ENCODE data around the gene SLC25A19.
A peak's percentile ranks its signal among the peaks of the same experiment; 100 is the strongest.

The SLC25A19 gene

DNA sequence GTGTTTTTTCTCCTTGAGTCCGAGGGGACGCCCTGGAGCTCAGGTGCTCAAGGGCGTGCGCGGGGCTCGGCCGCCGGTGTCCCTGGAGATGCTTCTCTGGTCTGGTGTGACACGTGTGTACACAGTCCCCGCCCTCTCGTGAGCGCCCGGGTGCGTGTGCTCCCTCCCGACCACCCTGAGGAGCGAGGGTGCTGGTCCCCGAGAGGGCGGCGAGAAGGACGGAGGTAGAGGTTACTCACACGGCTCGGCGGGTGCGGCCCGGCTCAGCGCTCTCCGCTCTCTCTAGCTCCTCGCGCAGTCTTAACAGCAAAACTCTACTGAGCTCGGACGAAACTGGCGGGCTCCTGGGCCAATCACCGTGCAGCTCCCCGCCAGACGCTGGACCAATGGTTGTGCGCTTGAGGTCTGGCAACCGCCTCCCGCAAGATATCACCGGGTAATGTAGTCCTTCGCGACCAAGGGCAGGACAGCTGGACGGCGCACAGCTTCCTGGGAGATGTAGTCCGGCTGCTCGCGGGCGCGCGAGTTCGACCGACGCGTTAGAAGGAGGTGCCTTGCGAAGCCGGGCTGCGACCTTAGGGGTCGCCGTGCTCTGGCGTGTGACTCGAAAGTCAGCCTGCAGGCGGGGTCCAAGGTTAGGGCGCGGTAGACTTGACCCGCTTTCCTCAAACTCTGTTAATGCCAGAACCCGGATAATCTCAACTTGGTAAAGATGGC lies at the start of gene SLC25A19:
TSS of gene SLC25A19 (minus strand) at position 319 of the 717 bp plus-strand sequence. CDS start 2,669 bp downstream, outside the sequence.
- DNase-seq = peak; percentile 93

DNA sequence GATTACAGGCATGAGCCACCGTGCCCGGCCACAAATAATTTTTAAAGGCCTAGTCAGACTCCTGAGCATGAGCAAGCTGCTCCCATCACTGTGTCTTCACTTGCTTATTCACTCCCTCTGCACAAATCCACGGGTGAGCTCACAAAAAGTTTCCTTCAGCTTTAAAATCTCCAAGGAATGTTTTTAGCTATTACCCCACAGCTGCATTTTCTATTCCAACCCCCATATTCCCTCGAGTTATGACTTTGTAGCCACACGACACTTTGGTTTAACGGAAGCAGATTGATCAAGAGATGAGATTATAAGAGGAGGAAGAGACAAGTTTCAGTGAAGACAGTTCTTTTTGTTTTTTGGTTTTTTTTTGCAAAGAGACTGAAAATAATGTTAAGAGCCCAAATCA lies 49.1 kb upstream of the SLC25A19 start:
- DNase-seq = no peak

DNA sequence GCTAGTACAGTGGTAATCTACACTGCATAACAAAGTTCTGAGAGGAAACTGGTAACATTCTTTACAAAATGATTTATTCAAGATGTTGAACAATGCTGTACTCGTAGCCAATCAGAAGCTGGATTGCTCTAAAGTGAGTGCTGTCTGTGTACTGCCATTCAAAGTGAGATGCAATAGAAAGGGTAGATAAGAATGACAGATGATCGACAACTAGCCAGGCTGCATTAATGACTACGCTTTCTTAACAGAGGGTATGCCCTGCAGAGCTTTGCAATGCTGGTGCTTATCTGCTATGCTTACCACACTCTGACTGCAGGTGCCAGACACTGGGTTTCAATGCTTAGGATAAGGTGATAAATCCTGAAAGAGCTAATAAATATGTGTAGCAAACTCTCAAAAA lies 46.1 kb upstream of the SLC25A19 start:
- no peak for DNase-seq

DNA sequence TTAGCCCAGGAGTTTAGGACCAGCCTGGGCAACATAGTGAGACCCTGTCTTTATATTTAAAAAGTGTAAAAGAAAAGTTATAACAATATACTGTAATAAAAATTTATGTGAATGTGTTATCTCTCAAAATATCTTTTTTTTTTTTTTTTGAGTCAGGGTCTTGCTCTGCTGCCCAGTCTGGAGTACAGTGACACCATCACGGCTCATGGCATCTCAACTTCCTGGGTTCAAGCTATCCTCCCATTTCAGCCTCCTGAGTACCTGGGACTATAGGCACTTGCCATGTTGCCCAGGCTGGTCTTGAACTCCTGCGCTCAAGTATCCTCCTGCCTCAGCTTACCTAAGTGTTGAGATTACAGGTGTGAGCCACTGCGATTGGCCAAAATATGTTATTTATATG lies 45.5 kb upstream of the SLC25A19 start:
- DNase-seq = no peak

DNA sequence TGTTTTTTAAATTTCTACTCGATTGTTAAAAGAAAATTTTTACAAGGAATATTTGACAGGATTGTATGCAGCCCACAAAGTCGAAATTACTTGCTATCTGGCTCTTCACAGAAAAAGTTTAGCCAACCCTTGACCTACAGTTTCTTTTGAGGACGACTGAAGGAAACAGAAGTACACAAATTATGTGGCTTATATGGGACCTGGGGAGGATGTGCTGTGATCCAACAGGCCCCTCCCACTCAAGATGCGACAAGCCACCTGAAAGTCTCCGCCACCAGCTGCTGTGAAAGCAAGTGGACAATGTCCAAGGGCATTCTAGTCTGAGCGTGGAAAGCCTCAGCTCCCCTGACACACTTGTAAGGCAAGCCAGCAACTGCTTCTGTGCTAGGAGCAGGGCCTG lies 42.4 kb upstream of the SLC25A19 start:
- DNase-seq = no peak

DNA sequence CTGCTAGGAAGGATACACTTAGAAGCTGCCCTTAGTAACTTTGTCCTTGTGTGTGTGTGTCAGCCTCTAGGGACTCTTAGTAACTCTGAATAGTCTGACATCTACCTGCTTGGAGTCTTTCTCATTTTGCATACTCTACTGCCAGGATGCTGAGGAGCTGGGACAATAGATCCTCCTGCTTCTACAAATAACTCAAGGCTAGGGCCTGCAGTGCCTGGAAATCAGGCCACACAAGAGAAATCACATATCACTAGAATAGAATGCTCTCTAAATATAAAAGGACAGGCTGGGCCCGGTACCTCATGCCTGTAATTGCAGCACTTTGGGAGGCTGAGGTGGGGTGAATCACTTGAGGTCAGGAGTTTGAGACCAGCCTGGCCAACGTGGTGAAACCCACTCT lies 38.5 kb upstream of the SLC25A19 start:
- DNase-seq = no peak

DNA sequence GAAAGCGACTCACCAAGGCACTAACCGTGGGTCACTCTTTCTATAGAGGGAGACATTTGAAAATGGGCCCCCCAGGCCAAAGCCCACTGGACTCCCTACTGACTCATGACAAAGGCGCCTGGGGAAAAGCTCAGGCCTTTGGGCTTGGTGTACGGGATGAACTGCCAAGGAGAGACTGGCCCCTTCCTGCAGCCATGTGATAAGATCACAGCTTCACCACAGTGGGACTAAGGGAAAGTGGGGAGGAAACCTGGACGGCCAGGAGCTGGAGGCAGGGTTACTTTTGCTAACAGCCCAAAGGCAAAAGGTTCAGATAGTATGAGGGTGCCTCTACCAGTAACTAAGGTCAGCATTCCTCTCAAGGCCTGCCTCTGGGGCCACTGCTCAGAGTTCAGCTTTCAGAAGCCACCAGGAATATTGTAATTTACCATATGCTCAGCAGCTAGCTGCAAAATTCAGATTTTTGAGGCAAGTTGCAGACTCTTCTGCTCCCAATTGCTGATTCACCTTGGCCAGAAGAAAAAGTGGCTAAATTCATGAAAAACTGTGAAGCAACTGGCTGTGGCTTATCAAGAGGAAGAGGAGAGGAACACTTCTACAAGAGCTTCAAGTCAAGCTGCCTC lies 37.1 kb upstream of the SLC25A19 start:
- no peak for DNase-seq

DNA sequence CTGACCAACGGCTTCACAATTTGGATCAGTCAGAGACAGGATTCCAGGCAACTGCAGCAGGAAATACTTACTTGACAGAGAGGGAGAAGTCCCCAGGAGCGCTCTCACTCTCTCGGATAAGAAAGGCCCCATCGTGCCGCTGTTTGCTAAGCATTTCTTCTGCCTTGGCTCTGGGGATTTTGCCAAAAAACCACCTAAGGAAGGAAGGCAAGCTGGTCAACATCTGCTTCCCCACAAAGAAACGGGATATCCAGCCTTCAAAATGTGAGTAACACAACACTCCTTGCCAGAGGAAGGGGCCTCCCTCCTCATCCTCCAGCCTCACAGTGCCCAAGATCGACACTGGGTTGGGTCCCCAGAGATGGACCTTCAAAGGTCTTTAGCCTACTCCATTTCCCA lies 36.6 kb upstream of the SLC25A19 start:
- no peak for DNase-seq

DNA sequence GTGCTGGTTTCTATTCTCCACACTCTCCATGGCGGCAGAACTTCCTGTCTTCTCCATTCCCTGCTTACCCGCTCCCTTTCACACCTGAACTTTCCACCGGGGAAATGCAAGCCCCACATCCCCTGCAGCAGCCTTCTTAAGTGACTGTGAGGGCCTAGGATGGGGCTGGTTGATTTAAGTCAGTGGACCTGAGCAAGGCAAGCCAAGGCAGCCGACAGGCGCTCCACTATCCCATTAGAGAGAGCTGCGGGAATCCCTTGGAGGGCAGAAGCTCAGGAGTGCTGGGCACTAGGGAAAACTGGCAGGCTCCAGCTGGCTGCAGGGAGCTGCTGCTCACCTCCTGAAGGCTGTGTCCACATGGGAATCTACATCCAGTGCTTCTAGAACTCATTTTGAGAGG lies 36.1 kb upstream of the SLC25A19 start:
- DNase-seq = no peak

DNA sequence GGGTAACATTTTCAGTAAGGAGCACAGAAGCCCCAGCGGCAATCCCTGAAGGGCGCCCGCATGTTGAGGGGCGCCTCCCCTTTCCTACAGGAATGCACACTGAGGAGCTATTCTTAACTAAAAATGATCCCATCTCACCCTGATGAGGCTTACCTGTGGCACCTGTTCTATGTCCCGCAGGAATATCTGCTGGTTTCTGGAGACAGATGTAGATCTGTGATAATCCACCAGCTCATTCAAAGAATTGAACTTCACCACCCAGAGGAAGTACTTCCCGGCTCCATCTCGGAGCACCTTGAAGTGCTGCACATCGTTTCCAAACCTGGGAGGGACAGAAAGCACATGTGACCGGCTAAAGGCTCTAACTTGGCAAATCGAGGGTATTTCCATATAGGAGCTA lies 32.3 kb upstream of the SLC25A19 start:
- no peak for DNase-seq

DNA sequence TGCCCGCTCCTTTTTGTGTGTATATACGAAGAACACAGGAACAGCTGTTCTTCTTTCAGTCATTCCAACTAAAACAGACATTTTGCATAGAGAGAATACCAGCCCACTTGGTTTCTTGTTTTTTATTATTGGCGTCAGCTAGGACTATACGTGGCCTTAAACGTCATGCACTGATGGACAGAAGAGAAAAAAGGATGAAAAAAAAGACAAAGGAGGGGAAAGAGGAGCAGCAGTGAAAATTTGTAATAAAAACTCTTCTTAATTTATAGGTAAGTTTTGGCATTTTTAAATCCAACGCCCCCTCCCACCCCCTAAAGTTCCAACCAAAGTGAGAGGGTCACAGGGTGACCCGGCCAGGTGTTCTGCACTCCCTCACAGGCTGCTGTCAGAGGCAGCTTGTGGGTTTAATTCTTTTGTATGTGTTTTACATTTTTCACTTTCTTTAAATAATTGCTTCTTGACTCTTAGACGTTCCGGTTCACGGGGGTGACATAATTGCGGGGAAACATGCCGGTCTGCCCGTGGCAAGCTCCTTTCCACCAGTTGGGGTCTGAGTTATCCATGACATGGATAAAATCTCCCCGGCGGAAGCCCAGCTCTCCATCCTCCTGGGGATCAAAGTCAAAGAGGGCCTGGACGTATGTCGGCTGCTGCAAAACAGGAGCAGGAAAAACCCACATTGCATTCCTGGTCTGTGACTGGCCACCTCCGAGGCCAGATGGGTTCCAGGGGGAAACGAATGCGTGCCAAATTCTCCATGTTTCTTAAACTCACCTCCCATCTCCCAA lies 30.9 kb upstream of the SLC25A19 start:
- DNase-seq = no peak

DNA sequence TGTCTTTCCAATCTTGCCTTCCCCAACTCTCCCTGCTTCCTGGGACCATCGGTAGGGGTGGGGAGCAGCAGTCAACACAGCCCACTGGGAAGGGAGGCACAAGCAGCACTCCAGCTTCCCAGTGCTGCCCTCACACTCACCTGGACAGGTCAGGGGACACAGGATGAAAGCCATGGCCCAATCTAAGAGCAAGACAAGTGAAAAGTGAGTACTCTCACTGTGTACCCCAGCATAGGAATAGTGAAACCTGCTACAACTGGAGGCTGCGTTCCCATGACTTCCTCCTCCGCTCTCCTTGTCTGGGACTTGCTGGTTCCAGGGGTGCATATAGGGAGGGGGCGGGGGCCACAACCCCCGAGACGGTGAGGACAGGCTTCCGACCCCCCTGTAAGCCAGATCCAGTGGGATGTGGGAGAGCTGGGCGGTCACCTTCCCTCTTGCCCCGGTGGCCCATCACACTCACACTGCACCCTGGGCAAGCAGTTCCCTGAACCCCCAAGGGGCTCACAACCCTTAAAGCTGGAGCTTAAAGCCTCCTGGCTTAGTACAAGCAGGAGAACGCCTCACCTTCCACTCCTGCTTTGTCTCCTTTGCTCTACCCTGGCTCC lies 29.5 kb upstream of the SLC25A19 start:
- DNase-seq = no peak

DNA sequence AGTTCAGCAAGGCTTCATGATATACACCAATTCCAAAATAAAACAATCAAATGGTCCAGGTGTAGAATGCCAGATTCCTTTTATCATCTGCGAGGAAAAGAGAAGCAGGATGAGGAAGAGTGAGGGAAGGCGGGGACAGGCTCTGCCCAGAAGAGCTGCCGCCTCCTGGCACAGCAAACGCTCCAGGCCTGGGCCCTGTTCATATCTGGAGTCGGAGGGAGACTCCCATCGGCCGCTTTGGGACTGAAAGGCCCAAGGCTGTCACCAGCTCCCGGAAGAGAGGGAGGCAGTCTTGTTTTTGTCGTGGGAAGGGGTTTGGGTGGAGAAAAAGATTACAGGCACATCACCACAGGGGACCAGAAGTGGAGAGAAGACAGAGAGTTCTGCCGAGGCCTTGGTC lies 29.0 kb upstream of the SLC25A19 start:
- no peak for DNase-seq

DNA sequence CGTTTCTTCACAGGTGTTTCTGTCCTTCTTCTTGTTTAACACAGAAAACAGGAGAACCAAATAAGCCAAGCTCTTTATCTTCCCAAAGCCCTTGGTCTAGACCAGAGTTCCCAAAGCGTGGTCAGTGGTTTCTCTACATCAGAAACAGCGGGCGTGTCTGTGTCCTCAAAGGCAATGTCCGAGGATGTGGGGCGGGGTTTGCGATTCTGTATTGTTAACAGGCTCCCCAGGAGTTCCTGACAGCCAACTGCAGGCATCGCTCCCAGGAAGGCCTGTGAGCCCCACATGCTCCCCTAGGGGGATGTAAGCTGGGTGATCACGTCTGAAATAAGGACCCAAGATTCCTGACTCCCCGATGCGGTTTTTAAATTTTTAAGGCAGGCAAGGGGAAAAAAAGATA lies 28.4 kb upstream of the SLC25A19 start:
- no peak for DNase-seq

DNA sequence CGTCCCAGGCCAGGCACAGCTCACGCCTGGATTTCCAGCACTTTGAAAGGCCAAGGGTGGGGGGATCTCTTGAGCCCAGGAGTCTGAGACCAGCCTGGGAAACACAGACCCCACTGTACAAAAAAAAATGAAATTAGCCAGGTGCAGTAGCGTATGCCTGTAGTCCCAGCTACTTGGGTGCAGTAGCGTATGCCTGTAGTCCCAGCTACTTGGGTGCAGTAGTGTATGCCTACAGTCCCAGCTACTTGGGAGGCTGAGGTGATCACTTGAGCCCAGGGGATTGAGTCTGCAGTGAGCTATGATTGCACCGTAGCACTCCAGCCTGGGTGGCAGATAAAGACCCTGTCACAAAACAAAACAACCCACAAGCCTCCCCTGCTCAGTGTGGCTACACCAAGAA lies 27.0 kb upstream of the SLC25A19 start:
- DNase-seq = no peak

DNA sequence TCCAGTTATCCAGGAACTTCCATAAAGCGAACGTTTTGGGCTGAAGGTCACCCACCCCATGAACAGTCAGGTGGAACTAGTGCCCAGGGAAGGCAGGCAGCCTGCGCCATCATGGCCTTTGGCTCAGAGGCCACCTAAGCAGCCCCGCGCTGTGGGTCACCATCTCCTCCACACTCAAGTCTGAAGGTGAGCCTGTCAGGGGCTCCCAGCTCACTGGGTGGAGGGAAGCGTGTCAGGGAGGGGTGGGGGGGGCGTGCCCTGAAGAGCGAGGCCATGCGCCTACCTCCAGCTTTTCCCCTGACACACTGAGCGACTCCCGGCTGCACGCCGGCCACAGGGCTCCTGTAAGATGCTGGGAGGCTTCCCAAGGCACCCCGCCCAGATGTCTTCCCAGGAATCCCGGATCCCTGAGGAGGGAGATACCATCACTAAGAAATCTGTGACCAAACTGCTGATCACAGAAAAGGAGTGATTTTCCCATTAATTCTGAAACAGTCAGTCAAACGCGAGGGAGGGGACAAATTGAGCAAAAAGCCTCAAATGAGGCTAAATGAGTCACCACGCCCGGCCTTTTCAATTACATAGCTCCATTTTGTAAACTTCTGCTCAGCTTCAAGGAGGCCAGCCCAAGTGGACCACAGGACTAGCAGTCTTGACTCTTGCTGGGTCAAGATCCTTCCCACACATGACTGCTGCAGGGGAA lies 26.5 kb upstream of the SLC25A19 start:
- no peak for DNase-seq

DNA sequence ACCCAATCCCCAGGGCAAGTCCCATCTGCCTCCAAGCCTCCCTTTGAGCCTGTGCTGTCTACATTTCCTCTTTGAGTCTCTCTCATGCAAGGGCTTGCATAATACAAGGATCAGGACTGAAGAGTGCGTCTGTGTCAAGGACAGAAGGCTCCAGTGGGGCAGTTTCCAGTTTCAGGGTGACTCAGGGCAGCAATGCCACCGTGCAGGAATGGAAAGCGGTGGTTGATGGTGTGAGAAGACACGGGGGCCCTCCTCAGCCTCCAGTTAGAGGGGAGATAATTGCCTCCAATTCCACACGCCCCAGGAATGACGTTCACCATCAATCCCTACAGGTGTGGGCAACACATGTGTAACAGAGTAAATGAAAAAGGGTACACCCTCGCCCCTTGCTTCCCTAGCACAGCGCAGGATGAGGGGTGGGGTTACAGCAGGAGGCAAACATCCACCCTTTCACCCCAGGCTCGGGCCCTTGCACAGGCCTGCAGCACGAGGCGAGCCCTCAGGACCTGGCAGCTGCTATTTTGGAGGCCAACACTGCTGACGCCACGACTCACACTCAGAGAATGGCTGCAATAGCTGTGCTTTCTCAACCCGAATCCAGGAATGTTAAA lies 24.8 kb upstream of the SLC25A19 start:
- DNase-seq = no peak

DNA sequence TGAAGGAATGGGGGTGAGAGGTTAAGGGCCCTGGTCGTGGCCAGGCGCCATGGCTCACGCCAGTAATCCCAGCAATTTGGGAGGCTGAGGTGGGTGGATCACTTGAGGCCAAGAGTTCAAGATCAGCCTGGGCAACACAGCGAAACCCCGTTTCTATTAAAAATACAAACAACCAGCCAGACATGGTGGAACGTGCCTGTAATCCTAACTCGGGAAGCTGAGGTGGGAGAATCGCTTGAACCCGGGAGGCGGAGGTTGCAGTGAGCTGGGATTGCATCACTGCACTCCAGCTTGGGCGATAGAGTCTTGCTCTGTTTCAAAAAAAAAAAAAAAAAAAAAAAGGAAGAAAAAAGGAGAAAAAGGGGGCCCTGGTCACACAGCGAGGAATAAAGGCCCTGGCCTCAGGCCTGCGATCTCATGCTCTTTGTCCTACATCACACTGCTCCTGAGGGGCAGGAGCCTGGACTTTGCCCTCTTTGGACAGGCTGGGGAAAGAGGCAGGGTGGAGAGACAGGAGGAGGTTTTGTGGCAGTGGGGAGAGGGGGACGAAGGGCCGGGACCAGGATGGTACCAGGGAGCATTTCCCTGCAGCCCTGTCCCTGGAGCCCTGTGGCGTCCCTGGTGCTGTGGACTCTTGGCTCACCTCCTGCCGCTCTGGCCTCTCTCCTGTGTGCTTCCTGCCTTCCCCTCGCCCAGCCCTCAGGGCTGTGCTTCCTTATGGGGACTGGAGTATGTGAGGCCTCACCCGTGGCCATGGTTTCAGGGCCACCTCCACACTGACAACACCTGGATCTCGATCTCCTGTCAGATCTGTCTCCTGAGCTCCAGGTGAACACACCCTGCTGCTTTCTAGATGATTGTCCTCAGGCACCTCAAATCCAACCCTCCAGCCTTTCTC lies 19.7 kb upstream of the SLC25A19 start:
- no peak for DNase-seq

DNA sequence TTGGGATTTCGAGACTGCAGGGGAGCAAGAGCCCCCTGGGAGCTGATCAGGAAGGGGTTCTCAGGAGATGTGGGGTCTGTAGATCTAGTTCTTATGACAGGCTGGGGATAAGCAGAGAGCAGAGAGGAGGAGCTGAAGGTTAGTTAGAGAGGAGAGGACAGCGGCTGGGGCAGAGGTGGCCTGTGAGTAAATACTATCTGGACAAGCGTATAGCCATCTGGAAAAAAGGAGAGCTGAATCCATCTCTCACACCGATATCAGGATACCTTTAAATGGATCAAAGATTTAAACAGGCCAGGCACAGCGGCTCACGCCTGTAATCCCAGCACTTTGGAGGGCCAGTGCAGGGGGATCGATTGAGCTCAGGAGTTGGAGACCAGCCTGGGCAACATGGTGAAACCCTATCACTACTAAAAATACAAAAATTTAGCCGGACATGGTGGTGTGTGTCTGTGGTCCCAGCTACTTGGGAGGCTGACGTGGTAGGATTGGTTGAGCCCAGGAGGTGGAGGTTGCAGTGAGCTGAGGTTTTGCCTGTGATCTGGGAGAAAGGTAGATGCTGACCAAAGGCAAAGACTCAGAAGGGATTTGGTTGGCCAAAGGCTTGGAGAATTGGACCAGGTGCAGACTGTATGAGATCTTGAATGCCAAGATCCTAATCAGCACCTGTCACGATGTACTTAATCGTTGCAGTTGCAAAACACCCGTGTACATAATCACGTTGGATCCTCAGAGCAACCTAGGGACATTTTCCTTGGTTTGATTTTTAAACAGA lies 18.9 kb upstream of the SLC25A19 start:
- DNase-seq = no peak

DNA sequence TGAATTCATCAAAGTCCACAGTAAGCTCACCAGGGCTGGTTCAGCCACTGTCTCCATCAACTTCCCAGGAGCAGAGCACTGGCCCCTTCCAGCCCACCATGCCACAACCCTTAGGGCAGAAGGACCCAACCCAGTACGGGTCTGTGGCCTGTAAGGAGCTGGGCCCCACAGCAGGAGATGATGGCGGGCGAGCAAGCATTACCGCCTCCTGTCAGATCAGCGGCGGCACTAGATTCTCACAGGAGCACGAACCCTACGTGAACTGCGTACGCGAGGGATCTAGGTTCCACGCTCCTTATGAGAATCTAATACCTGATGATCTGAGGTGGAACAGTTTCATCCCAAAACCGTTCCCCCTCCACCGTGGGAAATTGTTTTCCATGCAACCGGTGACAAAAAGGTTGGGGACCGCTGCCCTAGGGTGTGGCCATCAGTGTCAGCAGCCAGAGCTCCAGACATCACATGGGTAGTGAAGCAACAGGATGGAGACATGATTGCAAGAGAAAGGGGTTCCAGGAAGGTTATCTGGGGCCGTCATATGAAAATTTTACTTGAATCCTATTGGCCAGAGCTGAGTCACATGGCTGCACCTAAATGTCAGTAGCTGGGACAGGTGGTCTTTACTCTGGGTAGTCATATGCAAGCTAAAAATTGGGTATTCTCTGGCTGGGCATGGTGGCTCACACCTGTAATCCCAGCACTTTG lies 12.4 kb upstream of the SLC25A19 start:
- no peak for DNase-seq

Measured in NCI-H2029 (cell line).